Calu3 (cell line): ENCODE data around the gene AGPAT3. TPM values are rescaled to one million over a fixed set of nuclear protein-coding genes. Genes with fewer than 3 reads are reported as not detected.
"Not testable (repeated sequence)": the region's sequence is repeated elsewhere in the genome, so short reads cannot be mapped to it uniquely, and the experiment has no call there.

Experiments
- BruUV-seq: library from RNA; stranded (reverse); fragments of 400-500 nt; replicated peaks from 2 replicates; lab custom pipeline; 2021; lab: Mats Ljungman, UMichigan
- CTCF ChIA-PET: fragments of 300-600 bp; sonication (Branson Sonifier 250); formaldehyde crosslinking; loops from one replicate; lab custom pipeline; 2022; ENCODE audit warnings: antibody characterized with exemption; lab: Charles Lee
- DNase-seq: peaks from one replicate; pipeline ENCODE4 v3.0.0; 2022
- H3K27ac Mint-ChIP-seq: one replicate; pipeline ENCODE4 v1.8.0; 2022; ENCODE audit warnings: mixed read lengths; ENCODE audit not compliant: unreplicated experiment
- H3K27me3 Mint-ChIP-seq: one replicate; pipeline ENCODE4 v1.8.0; 2022; ENCODE audit warnings: mixed read lengths; ENCODE audit not compliant: unreplicated experiment
- H3K36me3 Mint-ChIP-seq: one replicate; pipeline ENCODE4 v1.8.0; 2022; ENCODE audit warnings: mild to moderate bottlenecking, moderate library complexity, mixed read lengths; ENCODE audit not compliant: insufficient read depth, unreplicated experiment
- H3K4me1 Mint-ChIP-seq: one replicate; pipeline ENCODE4 v1.8.0; 2022; ENCODE audit warnings: mild to moderate bottlenecking, low read depth, mixed read lengths; ENCODE audit not compliant: unreplicated experiment
- H3K4me3 Mint-ChIP-seq: one replicate; pipeline ENCODE4 v1.8.0; 2022; ENCODE audit warnings: mild to moderate bottlenecking, low read depth, moderate library complexity, mixed read lengths; ENCODE audit not compliant: unreplicated experiment
- H3K9me3 Mint-ChIP-seq: one replicate; pipeline ENCODE4 v1.8.0; 2022; ENCODE audit warnings: low read depth, mixed read lengths; ENCODE audit not compliant: unreplicated experiment
- CTCF ChIP-seq: fragments of 200-600 bp; IDR thresholded peaks from one replicate; pipeline ENCODE4 v1.8.0; 2022; ENCODE audit warnings: antibody characterized with exemption; ENCODE audit not compliant: unreplicated experiment
- intact Hi-C: fragments of 100-400 bp; cut with micrococcal nuclease; formaldehyde crosslinking; loops from one replicate; pipeline ENCODE4 v1.10.0; 2022; ENCODE audit not compliant: unreplicated experiment
- total RNA-seq: library from RNA; stranded (reverse); gene quantifications from 2 replicates; pipeline ENCODE4 v1.2.3, GENCODE V29; 2022

The AGPAT3 gene
- total RNA-seq, 1 experiment from 2014 or later: 61.2 TPM

- Mint-ChIP-seq H3K4me3 (no peak overlapping the region), H3K36me3 (no peaks in the 10 kb centered on the region), H3K27ac (no peak overlapping the region), H3K4me1 (no peaks in the 10 kb centered on the region), H3K27me3 (peaks cover 52% of the 10 kb centered on the region), H3K9me3 (peaks cover 2% of the 10 kb centered on the region)
- CTCF ChIA-PET: no interaction called here
- no TSS peak for BruUV-seq
- no peak for TF ChIP-seq CTCF
- intact Hi-C loops: no loop called here
- no peak for DNase-seq
Measured at GRCh38 chr21:43835861-43836260, 29.2 kb upstream of the AGPAT3 start.

- no peak for DNase-seq
- H3K36me3 Mint-ChIP-seq: no peaks in the 10 kb centered on the region
- CTCF ChIA-PET: no interaction called here
- TF ChIP-seq CTCF: no peak
- no peak overlapping the region for H3K27ac Mint-ChIP-seq
- intact Hi-C loops: no loop called here
- H3K4me1 Mint-ChIP-seq: no peaks in the 10 kb centered on the region
- no TSS peak for BruUV-seq
- no peak overlapping the region for H3K4me3 Mint-ChIP-seq
- H3K9me3 Mint-ChIP-seq: peaks cover 2% of the 10 kb centered on the region
- H3K27me3 Mint-ChIP-seq: peaks cover 48% of the 10 kb centered on the region
Measured at GRCh38 chr21:43836616-43837015, 28.4 kb upstream of the AGPAT3 start.

GRCh38 chr21:43840259-43840658, 24.8 kb upstream of the AGPAT3 start:
- no peak for DNase-seq
- Mint-ChIP-seq H3K9me3 (no peaks in the 10 kb centered on the region), H3K27ac (no peak overlapping the region), H3K4me1 (no peaks in the 10 kb centered on the region), H3K4me3 (no peak overlapping the region), H3K36me3 (no peaks in the 10 kb centered on the region), H3K27me3 (peaks cover 32% of the 10 kb centered on the region)
- BruUV-seq: no TSS peak
- intact Hi-C loops: no loop called here
- no peak for TF ChIP-seq CTCF
- CTCF ChIA-PET: no interaction called here

GRCh38 chr21:43842742-43843141, 22.3 kb upstream of the AGPAT3 start:
- no TSS peak for BruUV-seq
- no peak for DNase-seq
- no peak for TF ChIP-seq CTCF
- Mint-ChIP-seq H3K36me3 (no peaks in the 10 kb centered on the region), H3K27me3 (peaks cover 7% of the 10 kb centered on the region), H3K9me3 (no peaks in the 10 kb centered on the region), H3K27ac (no peak overlapping the region), H3K4me1 (no peaks in the 10 kb centered on the region), H3K4me3 (no peak overlapping the region)
- intact Hi-C loops: no loop called here
- CTCF ChIA-PET: interaction anchor here (0.6 kb wide), 1 partner anchor 146 kb away, joined by 4 read pairs; no protein-coding TSS in a partner anchor

- H3K36me3 Mint-ChIP-seq, DNase-seq, H3K4me1 Mint-ChIP-seq, intact Hi-C loops, H3K27ac Mint-ChIP-seq, H3K4me3 Mint-ChIP-seq, H3K9me3 Mint-ChIP-seq, H3K27me3 Mint-ChIP-seq, BruUV-seq, CTCF ChIA-PET: not testable (repeated sequence)
Measured at GRCh38 chr21:43844906-43845305, 20.1 kb upstream of the AGPAT3 start.
